HepG2 (cell line): Measurements from ENCODE around the gene CAVIN1. TPM values are rescaled to one million over a fixed set of nuclear protein-coding genes. Genes with fewer than 3 reads are reported as not detected.
A peak's percentile ranks its signal among the peaks of the same experiment; 100 is the strongest.

Experiments used
- NKX3-1 ChIP-seq: sonication (generic); formaldehyde crosslinking; IDR thresholded peaks from 2 replicates; pipeline ENCODE4 v1.5.0; 2020; ENCODE audit warnings: missing genetic modification reagents
- PRMT3 ChIP-seq: sonication (generic); formaldehyde crosslinking; IDR thresholded peaks from 2 replicates; pipeline ENCODE4 v1.8.1; 2022; ENCODE audit warnings: low read depth, mild to moderate bottlenecking, moderate library complexity, missing genetic modification reagents, borderline replicate concordance
- TARDBP ChIP-seq: sonication (generic); formaldehyde crosslinking; IDR thresholded peaks from 2 replicates; pipeline ENCODE4 v1.8.0; 2022; ENCODE audit warnings: mild to moderate bottlenecking, missing genetic modification reagents
- TBP ChIP-seq: sonication (generic); formaldehyde crosslinking; IDR thresholded peaks from 2 replicates; pipeline ENCODE4 v1.5.0; 2020; ENCODE audit warnings: missing genetic modification reagents
- ZNF160 ChIP-seq: sonication (generic); formaldehyde crosslinking; IDR thresholded peaks from 2 replicates; pipeline ENCODE4 v1.8.0; 2022; ENCODE audit warnings: mild to moderate bottlenecking, inconsistent platforms, missing genetic modification reagents
- ZNF337 ChIP-seq: sonication (generic); formaldehyde crosslinking; IDR thresholded peaks from 2 replicates; pipeline ENCODE4 v1.5.1; 2020; ENCODE audit warnings: missing genetic modification reagents, low read depth, mild to moderate bottlenecking, borderline replicate concordance
- ZNF564 ChIP-seq: sonication (generic); formaldehyde crosslinking; IDR thresholded peaks from 2 replicates; pipeline ENCODE4 v1.8.1; 2023; ENCODE audit warnings: mild to moderate bottlenecking, missing genetic modification reagents
- ZNF598 ChIP-seq: sonication (generic); formaldehyde crosslinking; IDR thresholded peaks from 2 replicates; pipeline ENCODE4 v1.5.1; 2020; ENCODE audit warnings: mild to moderate bottlenecking, missing genetic modification reagents, borderline replicate concordance
- ZNF841 ChIP-seq: sonication (generic); formaldehyde crosslinking; IDR thresholded peaks from 2 replicates; pipeline ENCODE4 v1.8.1; 2023; ENCODE audit warnings: missing genetic modification reagents, borderline replicate concordance
- polyA plus RNA-seq, 8 experiments: library from polyadenylated mRNA; depleted of rRNA in 3 of 8; stranded (reverse) in 7 of 8; unstranded in 1 of 8; fragments of >200 nt; fragmentation: Illumina TruSeq in 4 of 8; extraction: Trizol in 4 of 8; gene quantifications; 2 replicates each; pipeline versions ENCODE4 v1.2.1 to v1.2.3, GENCODE V29; 2011 to 2016; ENCODE audit warnings: low read depth in 4 of 8, missing spikeins in 1 of 8, mixed read lengths in 1 of 8; ENCODE audit not compliant: insufficient read depth in 1 of 8
- total RNA-seq, 5 experiments: library from RNA; depleted of rRNA; stranded (reverse); fragments of >200 nt; fragmentation: Illumina TruSeq; extraction: Trizol; gene quantifications; 2 replicates each; pipeline ENCODE4 v1.2.3, GENCODE V29; 2016; ENCODE audit warnings: low read depth in 1 of 5
- TF ChIP-seq, protein P1 (sequence below): sonication (generic); formaldehyde crosslinking; conservative IDR thresholded peaks from 2 replicates; pipeline ENCODE4 v1.8.0; 2022; ENCODE audit warnings: low read depth, missing genetic modification reagents
- TF ChIP-seq, protein P2 (sequence below): sonication (generic); formaldehyde crosslinking; IDR thresholded peaks from 2 replicates; pipeline ENCODE4 v1.5.0; 2020; ENCODE audit warnings: mild to moderate bottlenecking, missing genetic modification reagents, borderline replicate concordance
- TF ChIP-seq, protein P3 (sequence below): sonication (generic); formaldehyde crosslinking; IDR thresholded peaks from 2 replicates; pipeline ENCODE4 v1.8.0; 2022; ENCODE audit warnings: mild to moderate bottlenecking, missing genetic modification reagents; ENCODE audit not compliant: insufficient replicate concordance
- TF ChIP-seq, protein P4 (sequence below): sonication (generic); formaldehyde crosslinking; IDR thresholded peaks from 2 replicates; pipeline ENCODE4 v1.4.0; 2020; ENCODE audit warnings: mild to moderate bottlenecking, missing genetic modification reagents
- TF ChIP-seq, protein P5 (sequence below): sonication (generic); formaldehyde crosslinking; IDR thresholded peaks from 2 replicates; pipeline ENCODE4 v1.8.1; 2023; ENCODE audit warnings: mild to moderate bottlenecking, missing genetic modification reagents

Gene CAVIN1
- total and polyA plus RNA-seq, 2 of the 13 experiments (the other 11 are each of a cell fraction or from before 2014, with no cell fraction given), result 15.9 to 25.5 TPM

DNA sequence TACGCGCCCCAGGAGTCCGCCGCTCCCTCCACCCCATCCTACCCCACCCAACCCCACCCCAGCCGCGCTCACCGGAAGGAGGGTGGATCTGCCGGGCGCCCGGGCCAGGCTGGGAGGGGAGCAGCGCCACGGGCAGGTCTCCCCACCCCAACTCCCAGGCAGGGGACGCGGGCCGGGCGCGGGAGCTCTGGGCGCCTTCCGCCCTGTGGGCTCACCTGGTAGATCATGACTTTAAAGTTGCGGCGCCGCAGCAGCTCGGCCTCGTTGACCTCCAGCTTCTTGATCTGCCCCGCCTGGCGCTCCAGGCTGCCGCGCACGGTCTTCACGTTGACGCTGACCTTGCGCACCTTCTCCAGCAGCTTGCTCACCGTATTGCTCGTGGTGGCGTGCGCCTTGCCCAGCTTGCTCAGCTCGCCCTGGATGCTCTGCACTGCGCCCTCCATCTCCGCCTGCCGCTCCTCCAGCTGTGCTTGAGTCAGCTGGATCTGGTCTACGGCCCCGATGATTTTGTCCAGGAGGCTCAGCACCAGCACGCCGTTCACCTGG lies 571 bp downstream of the CAVIN1 start (continued):
- TF ChIP-seq, protein P1, sequence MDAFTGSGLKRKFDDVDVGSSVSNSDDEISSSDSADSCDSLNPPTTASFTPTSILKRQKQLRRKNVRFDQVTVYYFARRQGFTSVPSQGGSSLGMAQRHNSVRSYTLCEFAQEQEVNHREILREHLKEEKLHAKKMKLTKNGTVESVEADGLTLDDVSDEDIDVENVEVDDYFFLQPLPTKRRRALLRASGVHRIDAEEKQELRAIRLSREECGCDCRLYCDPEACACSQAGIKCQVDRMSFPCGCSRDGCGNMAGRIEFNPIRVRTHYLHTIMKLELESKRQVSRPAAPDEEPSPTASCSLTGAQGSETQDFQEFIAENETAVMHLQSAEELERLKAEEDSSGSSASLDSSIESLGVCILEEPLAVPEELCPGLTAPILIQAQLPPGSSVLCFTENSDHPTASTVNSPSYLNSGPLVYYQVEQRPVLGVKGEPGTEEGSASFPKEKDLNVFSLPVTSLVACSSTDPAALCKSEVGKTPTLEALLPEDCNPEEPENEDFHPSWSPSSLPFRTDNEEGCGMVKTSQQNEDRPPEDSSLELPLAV (CRISPR knock-in tag), result no peak
- TF ChIP-seq, protein P2, sequence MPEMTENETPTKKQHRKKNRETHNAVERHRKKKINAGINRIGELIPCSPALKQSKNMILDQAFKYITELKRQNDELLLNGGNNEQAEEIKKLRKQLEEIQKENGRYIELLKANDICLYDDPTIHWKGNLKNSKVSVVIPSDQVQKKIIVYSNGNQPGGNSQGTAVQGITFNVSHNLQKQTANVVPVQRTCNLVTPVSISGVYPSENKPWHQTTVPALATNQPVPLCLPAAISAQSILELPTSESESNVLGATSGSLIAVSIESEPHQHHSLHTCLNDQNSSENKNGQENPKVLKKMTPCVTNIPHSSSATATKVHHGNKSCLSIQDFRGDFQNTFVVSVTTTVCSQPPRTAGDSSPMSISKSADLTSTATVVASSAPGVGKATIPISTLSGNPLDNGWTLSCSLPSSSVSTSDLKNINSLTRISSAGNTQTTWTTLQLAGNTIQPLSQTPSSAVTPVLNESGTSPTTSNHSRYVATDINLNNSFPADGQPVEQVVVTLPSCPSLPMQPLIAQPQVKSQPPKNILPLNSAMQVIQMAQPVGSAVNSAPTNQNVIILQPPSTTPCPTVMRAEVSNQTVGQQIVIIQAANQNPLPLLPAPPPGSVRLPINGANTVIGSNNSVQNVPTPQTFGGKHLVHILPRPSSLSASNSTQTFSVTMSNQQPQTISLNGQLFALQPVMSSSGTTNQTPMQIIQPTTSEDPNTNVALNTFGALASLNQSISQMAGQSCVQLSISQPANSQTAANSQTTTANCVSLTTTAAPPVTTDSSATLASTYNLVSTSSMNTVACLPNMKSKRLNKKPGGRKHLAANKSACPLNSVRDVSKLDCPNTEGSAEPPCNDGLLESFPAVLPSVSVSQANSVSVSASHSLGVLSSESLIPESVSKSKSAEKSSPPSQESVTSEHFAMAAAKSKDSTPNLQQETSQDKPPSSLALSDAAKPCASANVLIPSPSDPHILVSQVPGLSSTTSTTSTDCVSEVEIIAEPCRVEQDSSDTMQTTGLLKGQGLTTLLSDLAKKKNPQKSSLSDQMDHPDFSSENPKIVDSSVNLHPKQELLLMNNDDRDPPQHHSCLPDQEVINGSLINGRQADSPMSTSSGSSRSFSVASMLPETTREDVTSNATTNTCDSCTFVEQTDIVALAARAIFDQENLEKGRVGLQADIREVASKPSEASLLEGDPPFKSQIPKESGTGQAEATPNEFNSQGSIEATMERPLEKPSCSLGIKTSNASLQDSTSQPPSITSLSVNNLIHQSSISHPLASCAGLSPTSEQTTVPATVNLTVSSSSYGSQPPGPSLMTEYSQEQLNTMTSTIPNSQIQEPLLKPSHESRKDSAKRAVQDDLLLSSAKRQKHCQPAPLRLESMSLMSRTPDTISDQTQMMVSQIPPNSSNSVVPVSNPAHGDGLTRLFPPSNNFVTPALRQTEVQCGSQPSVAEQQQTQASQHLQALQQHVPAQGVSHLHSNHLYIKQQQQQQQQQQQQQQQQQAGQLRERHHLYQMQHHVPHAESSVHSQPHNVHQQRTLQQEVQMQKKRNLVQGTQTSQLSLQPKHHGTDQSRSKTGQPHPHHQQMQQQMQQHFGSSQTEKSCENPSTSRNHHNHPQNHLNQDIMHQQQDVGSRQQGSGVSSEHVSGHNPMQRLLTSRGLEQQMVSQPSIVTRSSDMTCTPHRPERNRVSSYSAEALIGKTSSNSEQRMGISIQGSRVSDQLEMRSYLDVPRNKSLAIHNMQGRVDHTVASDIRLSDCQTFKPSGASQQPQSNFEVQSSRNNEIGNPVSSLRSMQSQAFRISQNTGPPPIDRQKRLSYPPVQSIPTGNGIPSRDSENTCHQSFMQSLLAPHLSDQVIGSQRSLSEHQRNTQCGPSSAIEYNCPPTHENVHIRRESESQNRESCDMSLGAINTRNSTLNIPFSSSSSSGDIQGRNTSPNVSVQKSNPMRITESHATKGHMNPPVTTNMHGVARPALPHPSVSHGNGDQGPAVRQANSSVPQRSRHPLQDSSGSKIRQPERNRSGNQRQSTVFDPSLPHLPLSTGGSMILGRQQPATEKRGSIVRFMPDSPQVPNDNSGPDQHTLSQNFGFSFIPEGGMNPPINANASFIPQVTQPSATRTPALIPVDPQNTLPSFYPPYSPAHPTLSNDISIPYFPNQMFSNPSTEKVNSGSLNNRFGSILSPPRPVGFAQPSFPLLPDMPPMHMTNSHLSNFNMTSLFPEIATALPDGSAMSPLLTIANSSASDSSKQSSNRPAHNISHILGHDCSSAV (CRISPR knock-in tag), result no peak
- TF ChIP-seq TBP, result no peak
- TF ChIP-seq, protein P3, sequence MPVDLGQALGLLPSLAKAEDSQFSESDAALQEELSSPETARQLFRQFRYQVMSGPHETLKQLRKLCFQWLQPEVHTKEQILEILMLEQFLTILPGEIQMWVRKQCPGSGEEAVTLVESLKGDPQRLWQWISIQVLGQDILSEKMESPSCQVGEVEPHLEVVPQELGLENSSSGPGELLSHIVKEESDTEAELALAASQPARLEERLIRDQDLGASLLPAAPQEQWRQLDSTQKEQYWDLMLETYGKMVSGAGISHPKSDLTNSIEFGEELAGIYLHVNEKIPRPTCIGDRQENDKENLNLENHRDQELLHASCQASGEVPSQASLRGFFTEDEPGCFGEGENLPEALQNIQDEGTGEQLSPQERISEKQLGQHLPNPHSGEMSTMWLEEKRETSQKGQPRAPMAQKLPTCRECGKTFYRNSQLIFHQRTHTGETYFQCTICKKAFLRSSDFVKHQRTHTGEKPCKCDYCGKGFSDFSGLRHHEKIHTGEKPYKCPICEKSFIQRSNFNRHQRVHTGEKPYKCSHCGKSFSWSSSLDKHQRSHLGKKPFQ (CRISPR knock-in tag), result no peak
- peak; percentile 62; the same call in 1 of the 2 replicates for TF ChIP-seq TARDBP (CRISPR knock-in tag)
- TF ChIP-seq PRMT3 (CRISPR knock-in tag), result peak; percentile 61; the same call in 1 of the 2 replicates
- TF ChIP-seq, protein P4, sequence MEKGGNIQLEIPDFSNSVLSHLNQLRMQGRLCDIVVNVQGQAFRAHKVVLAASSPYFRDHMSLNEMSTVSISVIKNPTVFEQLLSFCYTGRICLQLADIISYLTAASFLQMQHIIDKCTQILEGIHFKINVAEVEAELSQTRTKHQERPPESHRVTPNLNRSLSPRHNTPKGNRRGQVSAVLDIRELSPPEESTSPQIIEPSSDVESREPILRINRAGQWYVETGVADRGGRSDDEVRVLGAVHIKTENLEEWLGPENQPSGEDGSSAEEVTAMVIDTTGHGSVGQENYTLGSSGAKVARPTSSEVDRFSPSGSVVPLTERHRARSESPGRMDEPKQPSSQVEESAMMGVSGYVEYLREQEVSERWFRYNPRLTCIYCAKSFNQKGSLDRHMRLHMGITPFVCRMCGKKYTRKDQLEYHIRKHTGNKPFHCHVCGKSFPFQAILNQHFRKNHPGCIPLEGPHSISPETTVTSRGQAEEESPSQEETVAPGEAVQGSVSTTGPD (CRISPR knock-in tag), result peak; percentile 73; the same call in 1 of the 2 replicates
- 0 out of 2 replicates have a peak, but pooled peaks have one; percentile 55 for TF ChIP-seq ZNF564 (CRISPR knock-in tag)
- no peak for TF ChIP-seq NKX3-1 (CRISPR knock-in tag)
- TF ChIP-seq, protein P5, sequence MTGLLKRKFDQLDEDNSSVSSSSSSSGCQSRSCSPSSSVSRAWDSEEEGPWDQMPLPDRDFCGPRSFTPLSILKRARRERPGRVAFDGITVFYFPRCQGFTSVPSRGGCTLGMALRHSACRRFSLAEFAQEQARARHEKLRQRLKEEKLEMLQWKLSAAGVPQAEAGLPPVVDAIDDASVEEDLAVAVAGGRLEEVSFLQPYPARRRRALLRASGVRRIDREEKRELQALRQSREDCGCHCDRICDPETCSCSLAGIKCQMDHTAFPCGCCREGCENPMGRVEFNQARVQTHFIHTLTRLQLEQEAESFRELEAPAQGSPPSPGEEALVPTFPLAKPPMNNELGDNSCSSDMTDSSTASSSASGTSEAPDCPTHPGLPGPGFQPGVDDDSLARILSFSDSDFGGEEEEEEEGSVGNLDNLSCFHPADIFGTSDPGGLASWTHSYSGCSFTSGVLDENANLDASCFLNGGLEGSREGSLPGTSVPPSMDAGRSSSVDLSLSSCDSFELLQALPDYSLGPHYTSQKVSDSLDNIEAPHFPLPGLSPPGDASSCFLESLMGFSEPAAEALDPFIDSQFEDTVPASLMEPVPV (CRISPR knock-in tag), result peak; percentile 67; the same call in 1 of the 2 replicates
- no peak for TF ChIP-seq ZNF598 (CRISPR knock-in tag)
- 0 out of 2 replicates have a peak, but pooled peaks have one; percentile 62 for TF ChIP-seq ZNF160 (CRISPR knock-in tag)
- no peak for TF ChIP-seq ZNF337 (CRISPR knock-in tag)
- TF ChIP-seq ZNF841, result no peak
